SJSA1 (cell line): ENCODE results near the gene CPM. TPM values are rescaled to one million over a fixed set of nuclear protein-coding genes. Genes with fewer than 3 reads are reported as not detected.

Experiments
- DNase-seq, 2 experiments: peaks; one replicate each; pipeline ENCODE4 v3.0.0-alpha.2; 2015 to 2020; ENCODE audit warnings: low spot score in 2 of 2, low read depth in 1 of 2
- H3K27ac ChIP-seq: fragments of 250-450 bp; sonication (Bioruptor Pico); 2 replicates; pipeline ENCODE4 v1.5.1; 2020; ENCODE audit warnings: mild to moderate bottlenecking, moderate library complexity
- H3K27me3 ChIP-seq: fragments of 250-450 bp; sonication (Bioruptor Pico); replicated peaks from 2 replicates; pipeline ENCODE4 v1.5.1; 2020; ENCODE audit warnings: mild to moderate bottlenecking, moderate library complexity
- H3K36me3 ChIP-seq: fragments of 250-450 bp; sonication (Bioruptor Pico); 2 replicates; pipeline ENCODE4 v1.5.1; 2020; ENCODE audit warnings: mild to moderate bottlenecking
- H3K4me1 ChIP-seq: fragments of 250-450 bp; sonication (Bioruptor Pico); replicated peaks from 2 replicates; pipeline ENCODE4 v1.6.1; 2021; ENCODE audit warnings: mild to moderate bottlenecking
- H3K4me3 ChIP-seq: fragments of 250-450 bp; sonication (Bioruptor Pico); 2 replicates; pipeline ENCODE4 v1.5.1; 2020; ENCODE audit warnings: mild to moderate bottlenecking
- H3K9me3 ChIP-seq: fragments of 250-450 bp; sonication (Bioruptor Pico); replicated peaks from 2 replicates; pipeline ENCODE4 v1.5.1; 2020; ENCODE audit warnings: mild to moderate bottlenecking
- total RNA-seq: library from RNA; depleted of rRNA; stranded (reverse); fragments of >200 nt; shearing (Covaris generic); gene quantifications from 2 replicates; pipeline ENCODE4 v1.2.3, GENCODE V29; 2014

CPM gene
- total RNA-seq, 1 experiment from 2014 or later: 72.6 TPM

GRCh38 chr12:68963856-68964745 is 31.1 kb upstream of the CPM start:
- no peak overlapping the region for H3K27ac ChIP-seq
- DNase-seq: no peak
- H3K36me3 ChIP-seq: no peaks in the 10 kb centered on the region
- no peaks in the 10 kb centered on the region; the same call in 1 of the 2 replicates for H3K9me3 ChIP-seq
- H3K4me3 ChIP-seq: no peak overlapping the region
- H3K4me1 ChIP-seq: peaks cover 6% of the 10 kb centered on the region; the same call in 1 of the 2 replicates
- no peaks in the 10 kb centered on the region for H3K27me3 ChIP-seq

- Histone ChIP-seq H3K27ac (no peak overlapping the region), H3K36me3 (no peaks in the 10 kb centered on the region)
- DNase-seq: no peak
Measured at GRCh38 chr12:68962877-68963855, 30.2 kb upstream of the CPM start.

GRCh38 chr12:68959891-68960464 is 27.0 kb upstream of the CPM start:
- no peaks in the 10 kb centered on the region for H3K36me3 ChIP-seq
- no peaks in the 10 kb centered on the region for H3K27me3 ChIP-seq
- peaks cover 6% of the 10 kb centered on the region; the same call in 1 of the 2 replicates for H3K4me1 ChIP-seq
- H3K4me3 ChIP-seq: no peak overlapping the region
- H3K27ac ChIP-seq: no peak overlapping the region
- DNase-seq: peak in 1 of 2 experiments; percentile 4
- H3K9me3 ChIP-seq: no peaks in the 10 kb centered on the region; the same call in 1 of the 2 replicates

More at GRCh38 chr12:68962877-68963855, 30.2 kb upstream of the CPM start:
- H3K27me3 ChIP-seq: no peaks in the 10 kb centered on the region
- H3K4me1 ChIP-seq: peaks cover 6% of the 10 kb centered on the region; the same call in 1 of the 2 replicates
- H3K9me3 ChIP-seq: no peaks in the 10 kb centered on the region; the same call in 1 of the 2 replicates
- no peak overlapping the region for H3K4me3 ChIP-seq

GRCh38 chr12:68959143-68959858 is 26.3 kb upstream of the CPM start:
- Histone ChIP-seq H3K36me3 (no peaks in the 10 kb centered on the region), H3K4me3 (no peak overlapping the region), H3K4me1 (peaks cover 9% of the 10 kb centered on the region), H3K27ac (no peak overlapping the region), H3K27me3 (no peaks in the 10 kb centered on the region), H3K9me3 (no peaks in the 10 kb centered on the region)
- DNase-seq: no peak

- H3K36me3 ChIP-seq: no peaks in the 10 kb centered on the region
- DNase-seq: no peak
- peaks cover 17% of the 10 kb centered on the region for H3K4me1 ChIP-seq
- no peaks in the 10 kb centered on the region for H3K9me3 ChIP-seq
- no peaks in the 10 kb centered on the region for H3K27me3 ChIP-seq
- no peak overlapping the region for H3K4me3 ChIP-seq
- H3K27ac ChIP-seq: no peak overlapping the region
Measured at GRCh38 chr12:68958322-68958721, 25.4 kb upstream of the CPM start.

- no peak overlapping the region for H3K4me3 ChIP-seq
- H3K27me3 ChIP-seq: no peaks in the 10 kb centered on the region
- no peak overlapping the region for H3K27ac ChIP-seq
- H3K36me3 ChIP-seq: no peaks in the 10 kb centered on the region
- DNase-seq: no peak
- no peaks in the 10 kb centered on the region for H3K9me3 ChIP-seq
- peaks cover 17% of the 10 kb centered on the region for H3K4me1 ChIP-seq
Measured at GRCh38 chr12:68957273-68957672, 24.3 kb upstream of the CPM start.

- no peak for DNase-seq
- H3K27me3 ChIP-seq: no peaks in the 10 kb centered on the region
- no peaks in the 10 kb centered on the region for H3K36me3 ChIP-seq
- H3K4me1 ChIP-seq: peaks cover 17% of the 10 kb centered on the region
- no peak overlapping the region for H3K4me3 ChIP-seq
- no peak overlapping the region for H3K27ac ChIP-seq
- H3K9me3 ChIP-seq: no peaks in the 10 kb centered on the region
Measured at GRCh38 chr12:68956466-68956865, 23.5 kb upstream of the CPM start.

- no peak overlapping the region for H3K27ac ChIP-seq
- H3K27me3 ChIP-seq: no peaks in the 10 kb centered on the region
- H3K4me1 ChIP-seq: peaks cover 11% of the 10 kb centered on the region
- H3K4me3 ChIP-seq: no peak overlapping the region
- no peaks in the 10 kb centered on the region for H3K36me3 ChIP-seq
- no peaks in the 10 kb centered on the region for H3K9me3 ChIP-seq
- no peak for DNase-seq
Measured at GRCh38 chr12:68954811-68955210, 21.8 kb upstream of the CPM start.

GRCh38 chr12:68953536-68953935 is 20.6 kb upstream of the CPM start:
- Histone ChIP-seq H3K27me3 (no peaks in the 10 kb centered on the region), H3K4me3 (no peak overlapping the region), H3K36me3 (no peaks in the 10 kb centered on the region), H3K4me1 (peaks cover 11% of the 10 kb centered on the region), H3K9me3 (no peaks in the 10 kb centered on the region), H3K27ac (no peak overlapping the region)
- peak in 1 of 2 experiments; percentile 34 for DNase-seq

- H3K27me3 ChIP-seq: no peaks in the 10 kb centered on the region
- no peaks in the 10 kb centered on the region for H3K36me3 ChIP-seq
- peaks cover 11% of the 10 kb centered on the region for H3K4me1 ChIP-seq
- no peak overlapping the region for H3K27ac ChIP-seq
- no peak overlapping the region for H3K4me3 ChIP-seq
- DNase-seq: no peak
- H3K9me3 ChIP-seq: no peaks in the 10 kb centered on the region
Measured at GRCh38 chr12:68951652-68952051, 18.7 kb upstream of the CPM start.

- Histone ChIP-seq H3K9me3 (no peaks in the 10 kb centered on the region), H3K27me3 (no peaks in the 10 kb centered on the region), H3K36me3 (no peaks in the 10 kb centered on the region), H3K4me3 (no peak overlapping the region), H3K4me1 (peaks cover 11% of the 10 kb centered on the region), H3K27ac (no peak overlapping the region)
- no peak for DNase-seq
Measured at GRCh38 chr12:68950511-68950910, 17.5 kb upstream of the CPM start.

- Histone ChIP-seq H3K9me3 (no peaks in the 10 kb centered on the region), H3K4me3 (no peak overlapping the region)
Measured at GRCh38 chr12:68945255-68945654, 12.3 kb upstream of the CPM start.

More at GRCh38 chr12:68945255-68945654, 12.3 kb upstream of the CPM start:
- Histone ChIP-seq H3K27ac (no peak overlapping the region), H3K27me3 (no peaks in the 10 kb centered on the region), H3K4me1 (no peaks in the 10 kb centered on the region), H3K36me3 (no peaks in the 10 kb centered on the region)
- no peak for DNase-seq
